Measurements from ENCODE around the gene RASGRP4. TPM values are rescaled to one million over a fixed set of nuclear protein-coding genes. Genes with fewer than 3 reads are reported as not detected.

The RASGRP4 gene
- total RNA-seq, 1 experiment from 2014 or later, result not detected

DNA sequence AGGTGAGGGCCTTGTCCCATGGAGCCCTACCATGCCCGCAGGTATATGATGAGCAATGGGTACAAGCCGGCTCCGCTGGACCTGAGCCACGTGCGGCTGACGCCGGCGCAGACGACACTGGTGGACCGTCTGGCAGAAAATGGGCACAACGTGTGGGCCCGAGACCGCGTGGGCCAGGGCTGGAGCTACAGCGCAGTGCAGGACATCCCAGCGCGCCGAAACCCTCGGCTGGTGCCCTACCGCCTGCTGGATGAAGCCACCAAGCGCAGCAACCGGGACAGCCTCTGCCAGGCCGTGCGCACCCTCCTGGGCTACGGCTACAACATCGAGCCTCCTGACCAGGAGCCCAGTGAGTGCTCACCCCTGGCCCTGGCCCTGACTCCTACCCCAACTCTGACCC lies 40.0 kb upstream of the RASGRP4 start:
- BruUV-seq (replicated peaks), result no TSS peak
- Histone ChIP-seq H3K4me1 (no peaks in the 10 kb centered on the region), H3K27me3 (replicated peaks; ENCODE audit: control insufficient read depth, insufficient read depth, low read length) (no peaks in the 10 kb centered on the region), H3K9me3 (no peaks in the 10 kb centered on the region), H3K4me3 (ENCODE audit: low read depth, low read length) (no peak overlapping the region), H3K36me3 (ENCODE audit: control insufficient read depth, insufficient read depth, low read length) (no peaks in the 10 kb centered on the region)
- intact Hi-C loops (cut with micrococcal nuclease; ENCODE audit: unreplicated experiment), result no loop called here
- DNase-seq, result no peak
- CTCF ChIA-PET, result no interaction called here
- Mint-ChIP-seq H3K9me3 (ENCODE audit: unreplicated experiment) (no peaks in the 10 kb centered on the region), H3K27me3 (ENCODE audit: insufficient read depth, unreplicated experiment) (peaks cover 15% of the 10 kb centered on the region), H3K36me3 (ENCODE audit: insufficient read depth, unreplicated experiment) (no peaks in the 10 kb centered on the region), H3K4me1 (ENCODE audit: low read depth, unreplicated experiment) (no peaks in the 10 kb centered on the region), H3K27ac (ENCODE audit: unreplicated experiment) (no peak overlapping the region), H3K4me3 (ENCODE audit: unreplicated experiment) (no peak overlapping the region)
- POLR2A ChIA-PET, result no interaction called here
- TF ChIP-seq, protein P1, sequence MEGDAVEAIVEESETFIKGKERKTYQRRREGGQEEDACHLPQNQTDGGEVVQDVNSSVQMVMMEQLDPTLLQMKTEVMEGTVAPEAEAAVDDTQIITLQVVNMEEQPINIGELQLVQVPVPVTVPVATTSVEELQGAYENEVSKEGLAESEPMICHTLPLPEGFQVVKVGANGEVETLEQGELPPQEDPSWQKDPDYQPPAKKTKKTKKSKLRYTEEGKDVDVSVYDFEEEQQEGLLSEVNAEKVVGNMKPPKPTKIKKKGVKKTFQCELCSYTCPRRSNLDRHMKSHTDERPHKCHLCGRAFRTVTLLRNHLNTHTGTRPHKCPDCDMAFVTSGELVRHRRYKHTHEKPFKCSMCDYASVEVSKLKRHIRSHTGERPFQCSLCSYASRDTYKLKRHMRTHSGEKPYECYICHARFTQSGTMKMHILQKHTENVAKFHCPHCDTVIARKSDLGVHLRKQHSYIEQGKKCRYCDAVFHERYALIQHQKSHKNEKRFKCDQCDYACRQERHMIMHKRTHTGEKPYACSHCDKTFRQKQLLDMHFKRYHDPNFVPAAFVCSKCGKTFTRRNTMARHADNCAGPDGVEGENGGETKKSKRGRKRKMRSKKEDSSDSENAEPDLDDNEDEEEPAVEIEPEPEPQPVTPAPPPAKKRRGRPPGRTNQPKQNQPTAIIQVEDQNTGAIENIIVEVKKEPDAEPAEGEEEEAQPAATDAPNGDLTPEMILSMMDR (IDR thresholded peaks at IDR 0.05; ENCODE audit: insufficient read depth in 1 of 2, low read depth in 1 of 2, low read length in 1 of 2, severe bottlenecking in 1 of 2, unreplicated experiment in 1 of 2), result no peak

DNA sequence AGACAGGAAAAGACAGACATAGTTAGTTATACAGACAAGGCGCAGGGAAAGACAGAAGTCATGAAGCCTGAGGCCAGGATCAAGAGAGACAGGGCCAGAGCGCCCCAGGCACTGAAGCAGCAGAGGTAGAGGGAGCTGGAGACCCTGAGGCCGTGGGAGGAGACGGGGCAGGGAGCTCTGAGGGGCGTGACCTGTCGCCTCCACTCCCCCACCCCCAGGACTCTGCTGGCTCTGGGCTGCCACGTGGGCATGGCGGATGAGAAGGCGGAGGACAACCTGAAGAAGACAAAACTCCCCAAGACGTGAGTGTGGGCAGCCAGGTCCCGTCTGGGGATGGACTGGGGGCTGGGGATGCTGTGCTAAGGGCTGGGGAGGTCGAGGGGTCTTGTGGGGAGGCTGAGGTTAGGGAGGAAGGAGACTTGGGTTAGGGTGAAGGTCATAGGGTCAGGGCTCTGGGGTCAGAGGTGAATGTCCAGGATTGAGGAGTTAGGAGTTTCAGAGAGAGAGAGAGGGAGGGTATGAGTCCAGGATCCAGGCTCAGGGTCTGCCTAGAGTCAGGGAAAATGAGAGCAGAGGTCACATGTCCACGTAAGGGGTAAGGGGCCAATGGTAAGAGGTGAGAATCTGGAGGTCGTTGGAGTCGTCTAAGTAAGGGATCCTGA lies 38.5 kb upstream of the RASGRP4 start:
- H3K9me3 ChIP-seq, result no peaks in the 10 kb centered on the region
- TF ChIP-seq, protein P1 (IDR thresholded peaks at IDR 0.05; ENCODE audit: insufficient read depth in 1 of 2, low read depth in 1 of 2, low read length in 1 of 2, severe bottlenecking in 1 of 2, unreplicated experiment in 1 of 2), result no peak
- no peak overlapping the region for H3K4me3 Mint-ChIP-seq (ENCODE audit: unreplicated experiment)
- intact Hi-C loops (cut with micrococcal nuclease; ENCODE audit: unreplicated experiment), result no loop called here
- ChIA-PET CTCF (no interaction called here), POLR2A (no interaction called here)
- H3K36me3 Mint-ChIP-seq (ENCODE audit: insufficient read depth, unreplicated experiment), result no peaks in the 10 kb centered on the region
- peaks cover 6% of the 10 kb centered on the region for H3K9me3 Mint-ChIP-seq (ENCODE audit: unreplicated experiment)
- H3K36me3 ChIP-seq (ENCODE audit: control insufficient read depth, insufficient read depth, low read length), result no peaks in the 10 kb centered on the region
- no peaks in the 10 kb centered on the region for H3K27me3 ChIP-seq (replicated peaks; ENCODE audit: control insufficient read depth, insufficient read depth, low read length)
- DNase-seq, result no peak
- H3K27me3 Mint-ChIP-seq (ENCODE audit: insufficient read depth, unreplicated experiment), result peaks cover 15% of the 10 kb centered on the region
- no peaks in the 10 kb centered on the region for H3K4me1 Mint-ChIP-seq (ENCODE audit: low read depth, unreplicated experiment)
- no TSS peak for BruUV-seq (replicated peaks)
- no peak overlapping the region for H3K4me3 ChIP-seq (ENCODE audit: low read depth, low read length)
- H3K4me1 ChIP-seq, result no peaks in the 10 kb centered on the region
- no peak overlapping the region for H3K27ac Mint-ChIP-seq (ENCODE audit: unreplicated experiment)

DNA sequence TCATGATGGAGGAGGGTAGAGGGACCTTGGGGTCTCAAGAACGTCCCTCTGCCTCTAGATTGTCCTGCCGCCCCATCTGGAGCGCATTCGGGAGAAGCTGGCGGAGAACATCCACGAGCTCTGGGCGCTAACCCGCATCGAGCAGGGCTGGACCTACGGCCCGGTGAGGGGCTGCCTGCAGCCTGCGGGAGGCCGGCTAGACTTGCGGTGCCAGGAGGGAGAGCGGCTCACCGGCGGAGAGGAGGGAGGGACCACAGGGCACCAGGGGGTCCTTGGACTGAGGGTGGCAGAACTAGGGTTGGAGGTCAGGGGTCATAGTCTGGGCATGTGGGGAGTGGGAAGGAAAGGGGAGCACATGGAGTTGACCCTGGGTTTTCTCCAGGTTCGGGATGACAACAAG lies 37.3 kb upstream of the RASGRP4 start:
- Mint-ChIP-seq H3K36me3 (ENCODE audit: insufficient read depth, unreplicated experiment) (no peaks in the 10 kb centered on the region), H3K9me3 (ENCODE audit: unreplicated experiment) (peaks cover 11% of the 10 kb centered on the region), H3K4me3 (ENCODE audit: unreplicated experiment) (no peak overlapping the region), H3K4me1 (ENCODE audit: low read depth, unreplicated experiment) (no peaks in the 10 kb centered on the region), H3K27me3 (ENCODE audit: insufficient read depth, unreplicated experiment) (peaks cover 17% of the 10 kb centered on the region), H3K27ac (ENCODE audit: unreplicated experiment) (no peak overlapping the region)
- CTCF ChIA-PET, result no interaction called here
- Histone ChIP-seq H3K4me1 (no peaks in the 10 kb centered on the region), H3K4me3 (ENCODE audit: low read depth, low read length) (no peak overlapping the region), H3K9me3 (no peaks in the 10 kb centered on the region), H3K36me3 (ENCODE audit: control insufficient read depth, insufficient read depth, low read length) (no peaks in the 10 kb centered on the region), H3K27me3 (replicated peaks; ENCODE audit: control insufficient read depth, insufficient read depth, low read length) (no peaks in the 10 kb centered on the region)
- no TSS peak for BruUV-seq (replicated peaks)
- POLR2A ChIA-PET, result no interaction called here
- intact Hi-C loops (cut with micrococcal nuclease; ENCODE audit: unreplicated experiment), result no loop called here
- TF ChIP-seq, protein P1 (IDR thresholded peaks at IDR 0.05; ENCODE audit: insufficient read depth in 1 of 2, low read depth in 1 of 2, low read length in 1 of 2, severe bottlenecking in 1 of 2, unreplicated experiment in 1 of 2), result no peak
- DNase-seq, result no peak
